ENCODE measurements around the gene TRIB2. TPM values are rescaled to one million over a fixed set of nuclear protein-coding genes. Genes with fewer than 3 reads are reported as not detected.

TRIB2 gene
- total RNA-seq, 4 donors from 2014 or later: 23.8 to 83.6 (median 40.1) TPM

- TF ChIP-seq CTCF (IDR thresholded peaks at IDR 0.05) (peak; percentile 27 to 65 (median 42)), POLR2A (IDR thresholded peaks at IDR 0.05) (no peak)
- Histone ChIP-seq H3K9me3 (no peaks in the 10 kb centered on the region), H3K4me1 (peaks cover 0 to 3% of the 10 kb centered on the region in 2 donors), H3K4me3 (peak overlapping the region; percentile 80 to 96), H3K27ac (peak overlapping the region; percentile 87 to 96), H3K36me3 (no peaks in the 10 kb centered on the region), H3K27me3 (no peaks in the 10 kb centered on the region)
- intact Hi-C loops (cut with DNase I; ENCODE audit: low total_unique reads): loop anchor here (10.0 kb wide), 2 partner anchors 263 to 853 kb away; no protein-coding TSS in a partner anchor
- peak; percentile 61 to 62 for DNase-seq
Observed at GRCh38 chr2:12717191-12718014, 667 bp downstream of the TRIB2 start.

- Histone ChIP-seq H3K27me3 (no peaks in the 10 kb centered on the region), H3K4me1 (peaks cover 0 to 3% of the 10 kb centered on the region in 2 donors), H3K4me3 (peak overlapping the region; percentile 80 to 96), H3K27ac (peak overlapping the region; percentile 87 to 96), H3K36me3 (no peaks in the 10 kb centered on the region), H3K9me3 (no peaks in the 10 kb centered on the region)
- DNase-seq: peak; percentile 45 to 54
- intact Hi-C loops (cut with DNase I; ENCODE audit: low total_unique reads): loop anchor here (10.0 kb wide), 2 partner anchors 263 to 853 kb away; no protein-coding TSS in a partner anchor
- TF ChIP-seq POLR2A (IDR thresholded peaks at IDR 0.05) (no peak), CTCF (IDR thresholded peaks at IDR 0.05) (peak in 1 of 4 experiments; percentile 3)
Observed at GRCh38 chr2:12718015-12718671, 1.4 kb downstream of the TRIB2 start.

GRCh38 chr2:12718711-12719399, 2.1 kb downstream of the TRIB2 start:
- TF ChIP-seq CTCF (IDR thresholded peaks at IDR 0.05): peak in 1 of 4 experiments; percentile 12
- no peak for TF ChIP-seq POLR2A (IDR thresholded peaks at IDR 0.05)
- Histone ChIP-seq H3K4me1 (peaks cover 0 to 3% of the 10 kb centered on the region in 2 donors), H3K4me3 (peak overlapping the region; percentile 80 to 96), H3K9me3 (no peaks in the 10 kb centered on the region), H3K27ac (peak overlapping the region; percentile 87 to 96), H3K27me3 (no peaks in the 10 kb centered on the region), H3K36me3 (no peaks in the 10 kb centered on the region)
- DNase-seq: no peak
- intact Hi-C loops (cut with DNase I; ENCODE audit: low total_unique reads): loop anchor here (10.0 kb wide), 2 partner anchors 264 to 854 kb away; no protein-coding TSS in a partner anchor

- H3K36me3 ChIP-seq: no peaks in the 10 kb centered on the region
- intact Hi-C loops (cut with DNase I; ENCODE audit: low total_unique reads): loop anchor here (10.0 kb wide), 2 partner anchors 265 to 855 kb away; no protein-coding TSS in a partner anchor
- peak overlapping the region; percentile 80 to 96 for H3K4me3 ChIP-seq
- no peak for TF ChIP-seq CTCF (IDR thresholded peaks at IDR 0.05)
- no peak for TF ChIP-seq POLR2A (IDR thresholded peaks at IDR 0.05)
- peaks cover 0 to 3% of the 10 kb centered on the region in 2 donors for H3K4me1 ChIP-seq
- H3K27me3 ChIP-seq: no peaks in the 10 kb centered on the region
- DNase-seq: no peak
- no peaks in the 10 kb centered on the region for H3K9me3 ChIP-seq
- H3K27ac ChIP-seq: peak overlapping the region; percentile 87 to 96
Observed at GRCh38 chr2:12719400-12720277, 2.9 kb downstream of the TRIB2 start.

Measured in uterus (tissue), 4 donors.